ENCODE measurements around the gene RARG.
"Not testable (repeated sequence)": the region's sequence is repeated elsewhere in the genome, so short reads cannot be mapped to it uniquely, and the experiment has no call there.

The RARG gene

DNA sequence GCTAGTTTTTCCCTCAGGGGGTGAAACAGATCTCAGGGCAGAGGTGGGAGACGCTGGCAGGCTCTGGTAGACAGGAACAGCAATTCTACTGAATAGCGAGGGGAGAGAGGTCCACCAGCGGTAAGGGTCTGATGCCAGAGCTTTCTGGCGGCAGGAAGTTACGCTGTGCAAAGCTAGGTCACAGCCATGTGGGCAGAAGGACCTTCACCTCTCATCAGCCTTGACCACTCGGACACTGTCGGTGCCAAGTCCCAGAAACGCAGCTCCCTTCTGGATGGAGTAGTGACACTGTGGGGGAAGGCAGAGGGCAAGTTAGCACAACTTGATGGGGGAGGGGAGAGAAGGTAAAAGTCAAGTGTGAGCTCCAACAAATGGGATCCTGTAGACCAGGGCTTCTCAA is 61.8 kb downstream of the RARG start:
- no peaks in the 10 kb centered on the region for H3K27me3 ChIP-seq (ENCODE audit: insufficient read depth, poor library complexity, severe bottlenecking)
- no peak overlapping the region for H3K4me3 ChIP-seq (replicated peaks; ENCODE audit: insufficient read depth, low read length)
- no peak for TF ChIP-seq SPI1 (IDR thresholded peaks at IDR 0.05; ENCODE audit: borderline replicate concordance, low read depth)
- TF ChIP-seq, protein P1, sequence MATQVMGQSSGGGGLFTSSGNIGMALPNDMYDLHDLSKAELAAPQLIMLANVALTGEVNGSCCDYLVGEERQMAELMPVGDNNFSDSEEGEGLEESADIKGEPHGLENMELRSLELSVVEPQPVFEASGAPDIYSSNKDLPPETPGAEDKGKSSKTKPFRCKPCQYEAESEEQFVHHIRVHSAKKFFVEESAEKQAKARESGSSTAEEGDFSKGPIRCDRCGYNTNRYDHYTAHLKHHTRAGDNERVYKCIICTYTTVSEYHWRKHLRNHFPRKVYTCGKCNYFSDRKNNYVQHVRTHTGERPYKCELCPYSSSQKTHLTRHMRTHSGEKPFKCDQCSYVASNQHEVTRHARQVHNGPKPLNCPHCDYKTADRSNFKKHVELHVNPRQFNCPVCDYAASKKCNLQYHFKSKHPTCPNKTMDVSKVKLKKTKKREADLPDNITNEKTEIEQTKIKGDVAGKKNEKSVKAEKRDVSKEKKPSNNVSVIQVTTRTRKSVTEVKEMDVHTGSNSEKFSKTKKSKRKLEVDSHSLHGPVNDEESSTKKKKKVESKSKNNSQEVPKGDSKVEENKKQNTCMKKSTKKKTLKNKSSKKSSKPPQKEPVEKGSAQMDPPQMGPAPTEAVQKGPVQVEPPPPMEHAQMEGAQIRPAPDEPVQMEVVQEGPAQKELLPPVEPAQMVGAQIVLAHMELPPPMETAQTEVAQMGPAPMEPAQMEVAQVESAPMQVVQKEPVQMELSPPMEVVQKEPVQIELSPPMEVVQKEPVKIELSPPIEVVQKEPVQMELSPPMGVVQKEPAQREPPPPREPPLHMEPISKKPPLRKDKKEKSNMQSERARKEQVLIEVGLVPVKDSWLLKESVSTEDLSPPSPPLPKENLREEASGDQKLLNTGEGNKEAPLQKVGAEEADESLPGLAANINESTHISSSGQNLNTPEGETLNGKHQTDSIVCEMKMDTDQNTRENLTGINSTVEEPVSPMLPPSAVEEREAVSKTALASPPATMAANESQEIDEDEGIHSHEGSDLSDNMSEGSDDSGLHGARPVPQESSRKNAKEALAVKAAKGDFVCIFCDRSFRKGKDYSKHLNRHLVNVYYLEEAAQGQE (IDR thresholded peaks at IDR 0.05; ENCODE audit: insufficient replicate concordance, low read depth), result no peak
- no peak for TF ChIP-seq GABPA (IDR thresholded peaks at IDR 0.05; ENCODE audit: low read depth)
- TF ChIP-seq POLR2AphosphoS5 (IDR thresholded peaks at IDR 0.05; ENCODE audit: low read depth), result no peak
- TF ChIP-seq, protein P2, sequence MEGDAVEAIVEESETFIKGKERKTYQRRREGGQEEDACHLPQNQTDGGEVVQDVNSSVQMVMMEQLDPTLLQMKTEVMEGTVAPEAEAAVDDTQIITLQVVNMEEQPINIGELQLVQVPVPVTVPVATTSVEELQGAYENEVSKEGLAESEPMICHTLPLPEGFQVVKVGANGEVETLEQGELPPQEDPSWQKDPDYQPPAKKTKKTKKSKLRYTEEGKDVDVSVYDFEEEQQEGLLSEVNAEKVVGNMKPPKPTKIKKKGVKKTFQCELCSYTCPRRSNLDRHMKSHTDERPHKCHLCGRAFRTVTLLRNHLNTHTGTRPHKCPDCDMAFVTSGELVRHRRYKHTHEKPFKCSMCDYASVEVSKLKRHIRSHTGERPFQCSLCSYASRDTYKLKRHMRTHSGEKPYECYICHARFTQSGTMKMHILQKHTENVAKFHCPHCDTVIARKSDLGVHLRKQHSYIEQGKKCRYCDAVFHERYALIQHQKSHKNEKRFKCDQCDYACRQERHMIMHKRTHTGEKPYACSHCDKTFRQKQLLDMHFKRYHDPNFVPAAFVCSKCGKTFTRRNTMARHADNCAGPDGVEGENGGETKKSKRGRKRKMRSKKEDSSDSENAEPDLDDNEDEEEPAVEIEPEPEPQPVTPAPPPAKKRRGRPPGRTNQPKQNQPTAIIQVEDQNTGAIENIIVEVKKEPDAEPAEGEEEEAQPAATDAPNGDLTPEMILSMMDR (IDR thresholded peaks at IDR 0.05; ENCODE audit: insufficient read depth, low read length), result no peak
- no peak overlapping the region for H3K27ac ChIP-seq (replicated peaks)
- no peak for DNase-seq (ENCODE audit: low read depth in 1 of 2, low spot score in 1 of 2)

DNA sequence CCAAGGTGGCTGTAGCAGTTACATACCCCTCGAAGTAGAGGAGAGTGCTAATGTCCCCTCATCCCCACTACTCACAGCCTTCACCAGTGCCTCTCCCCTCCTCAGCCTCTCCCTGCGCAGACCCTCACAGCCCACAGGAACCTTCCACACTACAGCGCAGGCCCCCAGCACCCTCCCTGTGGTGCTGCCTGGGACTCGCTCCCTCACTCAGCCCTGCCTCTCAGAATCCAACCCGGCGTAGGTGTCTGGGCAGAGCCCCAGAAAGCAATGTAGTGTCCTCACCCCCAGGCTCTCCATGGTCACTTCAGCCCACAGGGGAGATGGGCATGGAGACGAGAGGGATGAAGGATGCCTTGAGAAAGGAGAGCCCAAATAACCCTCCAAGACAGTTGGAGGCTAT is 62.4 kb downstream of the RARG start:
- H3K4me3 ChIP-seq (replicated peaks; ENCODE audit: insufficient read depth, low read length), result no peak overlapping the region
- no peaks in the 10 kb centered on the region for H3K27me3 ChIP-seq (ENCODE audit: insufficient read depth, poor library complexity, severe bottlenecking)
- no peak overlapping the region for H3K27ac ChIP-seq (replicated peaks)
- TF ChIP-seq GABPA (IDR thresholded peaks at IDR 0.05; ENCODE audit: low read depth) (no peak), POLR2AphosphoS5 (IDR thresholded peaks at IDR 0.05; ENCODE audit: low read depth) (no peak), SPI1 (IDR thresholded peaks at IDR 0.05; ENCODE audit: borderline replicate concordance, low read depth) (no peak)
- TF ChIP-seq, protein P2 (IDR thresholded peaks at IDR 0.05; ENCODE audit: insufficient read depth, low read length), result no peak
- TF ChIP-seq, protein P1 (IDR thresholded peaks at IDR 0.05; ENCODE audit: insufficient replicate concordance, low read depth), result no peak
- no peak for DNase-seq (ENCODE audit: low read depth in 1 of 2, low spot score in 1 of 2)

DNA sequence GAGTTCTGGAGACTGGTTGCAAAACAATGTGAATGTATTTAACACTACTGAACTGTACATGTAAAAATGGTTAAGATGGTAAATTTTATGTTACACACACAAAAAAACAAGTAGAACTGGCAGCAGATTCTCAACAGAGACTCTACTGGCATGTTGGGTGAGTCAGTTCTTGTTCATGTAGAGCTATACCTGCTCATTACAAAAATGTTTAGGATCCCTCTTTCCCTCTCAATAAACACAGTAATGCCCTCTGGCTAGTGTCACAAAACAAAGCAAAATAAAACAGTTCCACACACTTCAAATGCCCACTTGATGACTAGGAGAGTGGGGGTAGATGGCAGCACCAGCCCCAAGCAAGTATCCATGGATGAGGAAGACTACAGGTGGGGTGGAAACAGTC is 65.2 kb downstream of the RARG start:
- TF ChIP-seq, protein P1 (IDR thresholded peaks at IDR 0.05; ENCODE audit: insufficient replicate concordance, low read depth), result no peak
- TF ChIP-seq POLR2AphosphoS5 (IDR thresholded peaks at IDR 0.05; ENCODE audit: low read depth) (no peak), GABPA (IDR thresholded peaks at IDR 0.05; ENCODE audit: low read depth) (no peak), SPI1 (IDR thresholded peaks at IDR 0.05; ENCODE audit: borderline replicate concordance, low read depth) (no peak)
- TF ChIP-seq, protein P2 (IDR thresholded peaks at IDR 0.05; ENCODE audit: insufficient read depth, low read length), result no peak
- H3K27me3 ChIP-seq (ENCODE audit: insufficient read depth, poor library complexity, severe bottlenecking), result no peaks in the 10 kb centered on the region
- no peak overlapping the region for H3K27ac ChIP-seq (replicated peaks)
- no peak overlapping the region for H3K4me3 ChIP-seq (replicated peaks; ENCODE audit: insufficient read depth, low read length)
- DNase-seq (ENCODE audit: low read depth in 1 of 2, low spot score in 1 of 2), result no peak

DNA sequence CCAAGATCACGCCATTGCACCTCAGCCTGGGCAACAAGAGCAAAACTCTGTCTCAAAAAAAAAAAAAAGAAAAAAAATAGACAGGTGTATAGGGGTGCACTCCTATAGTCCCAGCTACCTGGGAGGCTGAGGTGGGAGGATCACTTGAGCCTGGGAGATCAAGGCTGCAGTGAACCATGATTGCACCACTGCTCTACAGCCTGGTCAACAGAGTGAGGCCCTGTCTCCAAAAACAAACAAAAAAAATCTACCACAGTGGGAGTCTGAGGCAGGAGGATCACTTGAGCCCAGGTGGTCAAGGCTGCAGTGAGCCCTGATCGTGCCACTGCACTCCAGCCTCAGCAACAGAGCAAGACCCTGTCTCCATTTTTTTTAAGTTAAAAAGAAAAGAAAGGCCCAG is 69.0 kb downstream of the RARG start:
- H3K27ac ChIP-seq (replicated peaks); H3K4me3 ChIP-seq (replicated peaks; ENCODE audit: insufficient read depth, low read length); H3K27me3 ChIP-seq (ENCODE audit: insufficient read depth, poor library complexity, severe bottlenecking); DNase-seq (ENCODE audit: low read depth in 1 of 2, low spot score in 1 of 2): not testable (repeated sequence)
